ENCODE data around the gene CASP8AP2. TPM values are rescaled to one million over a fixed set of nuclear protein-coding genes. Genes with fewer than 3 reads are reported as not detected.
A peak's percentile ranks its signal among the peaks of the same experiment; 100 is the strongest.

Gene CASP8AP2
- polyA plus RNA-seq, 3 donors = 3.5 to 10.5 (median 7.4) TPM

- Histone ChIP-seq H3K79me2 (ENCODE audit: insufficient read depth, low read length) (no peaks in the 10 kb centered on the region), H4K20me1 (ENCODE audit: insufficient read depth, low read length) (no peaks in the 10 kb centered on the region), H3K9ac (ENCODE audit: insufficient read depth, low read length, poor library complexity, severe bottlenecking) (no peak overlapping the region), H3K4me1 (ENCODE audit: control insufficient read depth in 1 of 2, insufficient read depth in 2 of 2, low read length in 2 of 2) (no peaks in the 10 kb centered on the region), H3K9me3 (replicated peaks in 1 of 2; ENCODE audit: control insufficient read depth in 1 of 2, insufficient read depth in 1 of 2, low read length in 2 of 2) (peaks cover 10 to 11% of the 10 kb centered on the region in 2 donors), H3K27ac (ENCODE audit: low read depth in 1 of 2, low read length in 2 of 2) (no peak overlapping the region), H3K36me3 (replicated peaks in 1 of 2; ENCODE audit: control insufficient read depth in 1 of 2, insufficient read depth in 2 of 2, low read length in 2 of 2) (peaks cover 45 to 72% of the 10 kb centered on the region in 2 donors), H2AFZ (ENCODE audit: insufficient read depth, low read depth, low read length, poor library complexity, severe bottlenecking) (no peak overlapping the region), H3K4me3 (replicated peaks in 1 of 3; ENCODE audit: low read depth in 2 of 3, low read length in 3 of 3) (no peak overlapping the region), H3K27me3 (ENCODE audit: control insufficient read depth in 2 of 2, insufficient read depth in 2 of 2, low read length in 2 of 2) (no peaks in the 10 kb centered on the region), H3K4me2 (replicated peaks; ENCODE audit: extremely low read depth, low read length, poor library complexity, severe bottlenecking) (no peak overlapping the region)
- 100% methylated on average over 4 of the region's 7 CpGs for WGBS (ENCODE audit: insufficient coverage)
- DNase-seq = no peak
- Mint-ChIP-seq H3K36me3 (peaks cover 63 to 78% of the 10 kb centered on the region in 2 donors), H3K27ac (peak overlapping the region in 1 of 7 donors; percentile 13), H3K9me3 (peaks cover 4 to 13% (median 8%) of the 10 kb centered on the region in 7 donors), H3K4me1 (no peaks in the 10 kb centered on the region), H3K27me3 (ENCODE audit: low read depth in 3 of 3) (peaks cover 0 to 2% (median 0%) of the 10 kb centered on the region in 3 donors), H3K4me3 (no peak overlapping the region)
- TF ChIP-seq, protein P1, sequence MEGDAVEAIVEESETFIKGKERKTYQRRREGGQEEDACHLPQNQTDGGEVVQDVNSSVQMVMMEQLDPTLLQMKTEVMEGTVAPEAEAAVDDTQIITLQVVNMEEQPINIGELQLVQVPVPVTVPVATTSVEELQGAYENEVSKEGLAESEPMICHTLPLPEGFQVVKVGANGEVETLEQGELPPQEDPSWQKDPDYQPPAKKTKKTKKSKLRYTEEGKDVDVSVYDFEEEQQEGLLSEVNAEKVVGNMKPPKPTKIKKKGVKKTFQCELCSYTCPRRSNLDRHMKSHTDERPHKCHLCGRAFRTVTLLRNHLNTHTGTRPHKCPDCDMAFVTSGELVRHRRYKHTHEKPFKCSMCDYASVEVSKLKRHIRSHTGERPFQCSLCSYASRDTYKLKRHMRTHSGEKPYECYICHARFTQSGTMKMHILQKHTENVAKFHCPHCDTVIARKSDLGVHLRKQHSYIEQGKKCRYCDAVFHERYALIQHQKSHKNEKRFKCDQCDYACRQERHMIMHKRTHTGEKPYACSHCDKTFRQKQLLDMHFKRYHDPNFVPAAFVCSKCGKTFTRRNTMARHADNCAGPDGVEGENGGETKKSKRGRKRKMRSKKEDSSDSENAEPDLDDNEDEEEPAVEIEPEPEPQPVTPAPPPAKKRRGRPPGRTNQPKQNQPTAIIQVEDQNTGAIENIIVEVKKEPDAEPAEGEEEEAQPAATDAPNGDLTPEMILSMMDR (IDR thresholded peaks at IDR 0.05) = no peak
- intact Hi-C loops (cut with micrococcal nuclease) = no loop called here
Observed at GRCh38 chr6:89787660-89788328, 41.9 kb upstream of the CASP8AP2 start.

DNA sequence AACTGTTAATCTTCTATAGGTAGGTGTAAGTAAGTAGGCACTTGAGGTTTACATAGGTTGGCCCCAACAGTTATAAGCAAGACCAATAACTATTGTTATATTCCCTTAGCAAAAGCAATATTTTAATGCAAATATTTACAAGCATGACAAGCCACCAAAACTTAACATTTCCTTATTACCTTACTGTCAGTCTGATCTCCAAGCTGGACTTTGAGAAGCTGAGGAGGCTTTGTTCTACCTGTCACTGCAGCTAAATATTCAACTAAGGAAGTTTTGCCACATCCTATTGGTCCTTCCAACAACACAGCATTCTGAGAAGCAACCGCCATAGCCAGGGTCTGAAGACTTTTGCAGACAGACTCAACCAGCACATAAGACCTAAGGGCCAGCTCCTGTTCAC, 39.7 kb upstream of the CASP8AP2 start:
- Histone ChIP-seq H3K27ac (ENCODE audit: low read depth in 1 of 2, low read length in 2 of 2) (no peak overlapping the region), H3K27me3 (ENCODE audit: control insufficient read depth in 2 of 2, insufficient read depth in 2 of 2, low read length in 2 of 2) (no peaks in the 10 kb centered on the region), H3K4me2 (replicated peaks; ENCODE audit: extremely low read depth, low read length, poor library complexity, severe bottlenecking) (no peak overlapping the region), H3K4me3 (replicated peaks in 1 of 3; ENCODE audit: low read depth in 2 of 3, low read length in 3 of 3) (no peak overlapping the region), H2AFZ (ENCODE audit: insufficient read depth, low read depth, low read length, poor library complexity, severe bottlenecking) (no peak overlapping the region), H4K20me1 (ENCODE audit: insufficient read depth, low read length) (no peaks in the 10 kb centered on the region), H3K4me1 (ENCODE audit: control insufficient read depth in 1 of 2, insufficient read depth in 2 of 2, low read length in 2 of 2) (peaks cover 0 to 3% of the 10 kb centered on the region in 2 donors), H3K9ac (ENCODE audit: insufficient read depth, low read length, poor library complexity, severe bottlenecking) (no peak overlapping the region), H3K36me3 (replicated peaks in 1 of 2; ENCODE audit: control insufficient read depth in 1 of 2, insufficient read depth in 2 of 2, low read length in 2 of 2) (peaks cover 34 to 63% of the 10 kb centered on the region in 2 donors), H3K9me3 (replicated peaks in 1 of 2; ENCODE audit: control insufficient read depth in 1 of 2, insufficient read depth in 1 of 2, low read length in 2 of 2) (no peaks in the 10 kb centered on the region), H3K79me2 (ENCODE audit: insufficient read depth, low read length) (no peaks in the 10 kb centered on the region)
- Mint-ChIP-seq H3K9me3 (no peaks in the 10 kb centered on the region), H3K27ac (no peak overlapping the region), H3K4me1 (peaks cover 11% of the 10 kb centered on the region), H3K36me3 (peaks cover 62 to 74% of the 10 kb centered on the region in 2 donors), H3K27me3 (ENCODE audit: low read depth in 3 of 3) (peaks cover 0 to 2% (median 0%) of the 10 kb centered on the region in 3 donors), H3K4me3 (no peak overlapping the region)
- intact Hi-C loops (cut with micrococcal nuclease) = no loop called here
- DNase-seq = no peak
- 100% methylated on average over 1 of the region's 1 CpG for WGBS (ENCODE audit: insufficient coverage)
- TF ChIP-seq, protein P1 (IDR thresholded peaks at IDR 0.05) = no peak
